Chondrocyte (in vitro differentiated cells): ENCODE results near the gene RC3H1. TPM values are rescaled to one million over a fixed set of nuclear protein-coding genes. Genes with fewer than 3 reads are reported as not detected.

Experiments
- DNase-seq: peaks from one replicate; pipeline ENCODE4 v3.0.0; 2021; ENCODE audit warnings: mixed read lengths, low spot score
- H3K27ac Mint-ChIP-seq: one replicate; pipeline ENCODE4 v1.8.0; 2021; ENCODE audit warnings: mild to moderate bottlenecking, moderate library complexity, mixed read lengths; ENCODE audit not compliant: unreplicated experiment
- H3K27me3 Mint-ChIP-seq: 2 replicates; pipeline ENCODE4 v1.8.0; 2021; ENCODE audit warnings: low read depth, mixed read lengths
- H3K36me3 Mint-ChIP-seq: 2 replicates; pipeline ENCODE4 v1.8.0; 2021; ENCODE audit warnings: low read depth, mixed read lengths
- H3K4me1 Mint-ChIP-seq: 2 replicates; pipeline ENCODE4 v1.8.0; 2021; ENCODE audit warnings: low read depth, mild to moderate bottlenecking, mixed read lengths
- H3K4me3 Mint-ChIP-seq: one replicate; pipeline ENCODE4 v1.8.0; 2021; ENCODE audit warnings: mild to moderate bottlenecking, moderate library complexity, mixed read lengths; ENCODE audit not compliant: unreplicated experiment
- H3K9me3 Mint-ChIP-seq: 2 replicates; pipeline ENCODE4 v1.8.0; 2021; ENCODE audit warnings: low read depth, mixed read lengths
- long read RNA-seq: library from polyadenylated mRNA; stranded (forward); transcript quantifications from one replicate; pipeline ENCODE4 v2.0.0, GENCODE V29; 2021
- total RNA-seq: library from RNA; stranded (reverse); gene quantifications from 3 replicates; pipeline ENCODE4 v1.2.1, GENCODE V29; 2021
- TF ChIP-seq, protein P1 (sequence below): fragments of 200-600 bp; sonication (generic); IDR thresholded peaks from 2 replicates; pipeline ENCODE4 v1.5.0; 2021; ENCODE audit warnings: antibody characterized with exemption, mild to moderate bottlenecking, moderate library complexity

RC3H1 gene, protein sequence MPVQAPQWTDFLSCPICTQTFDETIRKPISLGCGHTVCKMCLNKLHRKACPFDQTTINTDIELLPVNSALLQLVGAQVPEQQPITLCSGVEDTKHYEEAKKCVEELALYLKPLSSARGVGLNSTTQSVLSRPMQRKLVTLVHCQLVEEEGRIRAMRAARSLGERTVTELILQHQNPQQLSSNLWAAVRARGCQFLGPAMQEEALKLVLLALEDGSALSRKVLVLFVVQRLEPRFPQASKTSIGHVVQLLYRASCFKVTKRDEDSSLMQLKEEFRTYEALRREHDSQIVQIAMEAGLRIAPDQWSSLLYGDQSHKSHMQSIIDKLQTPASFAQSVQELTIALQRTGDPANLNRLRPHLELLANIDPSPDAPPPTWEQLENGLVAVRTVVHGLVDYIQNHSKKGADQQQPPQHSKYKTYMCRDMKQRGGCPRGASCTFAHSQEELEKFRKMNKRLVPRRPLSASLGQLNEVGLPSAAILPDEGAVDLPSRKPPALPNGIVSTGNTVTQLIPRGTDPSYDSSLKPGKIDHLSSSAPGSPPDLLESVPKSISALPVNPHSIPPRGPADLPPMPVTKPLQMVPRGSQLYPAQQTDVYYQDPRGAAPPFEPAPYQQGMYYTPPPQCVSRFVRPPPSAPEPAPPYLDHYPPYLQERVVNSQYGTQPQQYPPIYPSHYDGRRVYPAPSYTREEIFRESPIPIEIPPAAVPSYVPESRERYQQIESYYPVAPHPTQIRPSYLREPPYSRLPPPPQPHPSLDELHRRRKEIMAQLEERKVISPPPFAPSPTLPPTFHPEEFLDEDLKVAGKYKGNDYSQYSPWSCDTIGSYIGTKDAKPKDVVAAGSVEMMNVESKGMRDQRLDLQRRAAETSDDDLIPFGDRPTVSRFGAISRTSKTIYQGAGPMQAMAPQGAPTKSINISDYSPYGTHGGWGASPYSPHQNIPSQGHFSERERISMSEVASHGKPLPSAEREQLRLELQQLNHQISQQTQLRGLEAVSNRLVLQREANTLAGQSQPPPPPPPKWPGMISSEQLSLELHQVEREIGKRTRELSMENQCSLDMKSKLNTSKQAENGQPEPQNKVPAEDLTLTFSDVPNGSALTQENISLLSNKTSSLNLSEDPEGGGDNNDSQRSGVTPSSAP
- total RNA-seq = 24.7 to 26.8 TPM (median 25.7 TPM) in 3 replicates
- long read RNA-seq, partial matches to known transcripts = 0 of 4 reads
- long read RNA-seq, other reads (novel, unspliced or antisense) = 4 of 4 reads

DNA sequence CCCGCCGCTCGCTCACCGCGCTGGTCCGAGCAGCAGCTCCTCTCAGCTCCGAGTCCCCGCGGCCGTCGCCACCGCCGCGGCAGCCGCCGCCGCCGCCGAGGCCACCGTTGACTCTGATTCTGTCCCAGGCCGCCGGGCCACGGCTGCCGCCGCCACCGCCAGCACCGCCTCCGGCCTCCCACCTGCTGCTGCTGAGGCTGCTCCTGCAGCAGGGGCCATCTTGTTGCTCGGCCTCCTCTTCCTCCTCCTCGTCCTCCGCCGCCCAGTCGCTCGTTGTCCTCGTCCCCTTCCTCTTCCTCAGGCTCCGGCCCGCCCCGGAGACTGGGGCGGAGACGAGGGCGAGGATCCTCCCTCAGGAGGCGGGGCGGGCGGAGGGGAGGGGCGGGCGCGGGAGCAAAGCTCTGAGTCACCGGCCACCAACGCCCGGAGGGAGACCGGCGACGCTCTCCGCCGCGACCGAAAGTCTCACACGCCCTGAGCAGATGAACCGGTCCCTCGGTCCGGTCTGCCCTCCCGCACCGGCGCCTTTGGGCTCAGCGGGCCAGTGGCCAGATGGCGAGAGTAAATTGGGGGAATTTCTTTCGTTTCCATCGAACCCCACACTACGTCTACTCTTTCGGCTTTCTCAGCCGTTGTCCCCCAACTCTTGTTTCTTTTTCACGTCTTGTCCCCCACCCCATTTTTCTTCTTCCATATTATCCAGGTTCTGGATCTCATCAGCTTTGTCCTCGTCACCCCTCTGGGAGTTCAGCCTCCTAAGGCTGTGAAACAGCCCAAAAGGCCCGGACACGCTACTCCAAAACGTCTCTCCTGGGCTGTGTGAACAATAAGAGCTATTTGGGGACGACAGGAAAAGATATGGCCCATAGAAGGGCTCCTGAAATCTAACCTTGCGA, at the start of gene RC3H1:
Gene RC3H1, minus strand, starts transcription at position 278 of the 896 bp plus-strand sequence. CDS start 29,372 bp downstream, outside the sequence.
- H3K27me3 Mint-ChIP-seq = no peaks in the 10 kb centered on the region
- H3K4me3 Mint-ChIP-seq = peak within 1 kb of the TSS; percentile 93
- DNase-seq = no peak
- H3K9me3 Mint-ChIP-seq = no peaks in the 10 kb centered on the region
- peaks cover 43% of the 10 kb centered on the region for H3K4me1 Mint-ChIP-seq
- no peaks in the 10 kb centered on the region for H3K36me3 Mint-ChIP-seq
- TF ChIP-seq, protein P1, sequence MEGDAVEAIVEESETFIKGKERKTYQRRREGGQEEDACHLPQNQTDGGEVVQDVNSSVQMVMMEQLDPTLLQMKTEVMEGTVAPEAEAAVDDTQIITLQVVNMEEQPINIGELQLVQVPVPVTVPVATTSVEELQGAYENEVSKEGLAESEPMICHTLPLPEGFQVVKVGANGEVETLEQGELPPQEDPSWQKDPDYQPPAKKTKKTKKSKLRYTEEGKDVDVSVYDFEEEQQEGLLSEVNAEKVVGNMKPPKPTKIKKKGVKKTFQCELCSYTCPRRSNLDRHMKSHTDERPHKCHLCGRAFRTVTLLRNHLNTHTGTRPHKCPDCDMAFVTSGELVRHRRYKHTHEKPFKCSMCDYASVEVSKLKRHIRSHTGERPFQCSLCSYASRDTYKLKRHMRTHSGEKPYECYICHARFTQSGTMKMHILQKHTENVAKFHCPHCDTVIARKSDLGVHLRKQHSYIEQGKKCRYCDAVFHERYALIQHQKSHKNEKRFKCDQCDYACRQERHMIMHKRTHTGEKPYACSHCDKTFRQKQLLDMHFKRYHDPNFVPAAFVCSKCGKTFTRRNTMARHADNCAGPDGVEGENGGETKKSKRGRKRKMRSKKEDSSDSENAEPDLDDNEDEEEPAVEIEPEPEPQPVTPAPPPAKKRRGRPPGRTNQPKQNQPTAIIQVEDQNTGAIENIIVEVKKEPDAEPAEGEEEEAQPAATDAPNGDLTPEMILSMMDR = no peak
- H3K27ac Mint-ChIP-seq = peak within 1 kb of the TSS; percentile 99

DNA sequence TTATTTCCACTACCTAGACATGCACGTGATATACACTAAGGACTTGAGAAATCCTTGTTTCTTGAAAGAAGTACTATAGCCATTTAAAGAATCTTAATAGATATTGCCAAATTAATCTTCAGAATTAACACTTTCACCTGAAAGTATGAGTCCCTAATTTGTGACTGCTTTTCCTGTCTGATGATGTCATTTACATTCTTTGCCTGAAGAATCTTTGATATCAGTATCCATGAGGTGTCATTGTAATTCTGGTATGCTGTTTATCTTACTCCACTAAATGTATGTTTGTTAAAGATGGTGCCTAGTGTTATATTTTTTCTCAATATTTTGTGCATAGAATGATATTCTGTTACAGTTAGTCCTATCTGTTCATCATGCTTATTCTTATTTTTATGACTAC, 48.5 kb upstream of the RC3H1 start:
- H3K36me3 Mint-ChIP-seq = no peaks in the 10 kb centered on the region
- peaks cover 4% of the 10 kb centered on the region for H3K27me3 Mint-ChIP-seq
- DNase-seq = no peak
- TF ChIP-seq, protein P1 = no peak
- no peak overlapping the region for H3K27ac Mint-ChIP-seq
- no peaks in the 10 kb centered on the region for H3K9me3 Mint-ChIP-seq
- no peaks in the 10 kb centered on the region for H3K4me1 Mint-ChIP-seq
- no peak overlapping the region for H3K4me3 Mint-ChIP-seq

DNA sequence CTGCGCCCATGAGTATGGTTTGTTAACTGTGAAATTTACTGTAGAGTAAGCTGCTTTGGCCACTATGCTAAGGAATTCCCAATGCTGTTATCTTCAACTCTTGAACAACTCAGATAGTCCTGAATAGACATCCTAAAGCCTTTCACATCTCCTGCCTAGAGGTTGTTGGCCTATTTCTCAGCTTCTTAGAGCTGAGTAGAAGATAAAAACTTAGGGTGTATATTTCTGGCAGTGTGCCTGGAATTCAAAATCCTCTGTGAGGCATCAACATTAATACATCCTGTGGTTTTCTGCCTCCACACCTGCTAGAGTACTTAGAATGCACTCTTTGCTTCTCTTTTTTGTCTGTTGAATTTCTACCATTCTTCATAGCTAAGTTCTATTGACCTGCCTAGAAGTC, 45.8 kb upstream of the RC3H1 start:
- Mint-ChIP-seq H3K27me3 (peaks cover 7% of the 10 kb centered on the region), H3K27ac (no peak overlapping the region), H3K4me3 (no peak overlapping the region), H3K36me3 (no peaks in the 10 kb centered on the region), H3K9me3 (no peaks in the 10 kb centered on the region), H3K4me1 (no peaks in the 10 kb centered on the region)
- no peak for DNase-seq
- TF ChIP-seq, protein P1 = no peak

DNA sequence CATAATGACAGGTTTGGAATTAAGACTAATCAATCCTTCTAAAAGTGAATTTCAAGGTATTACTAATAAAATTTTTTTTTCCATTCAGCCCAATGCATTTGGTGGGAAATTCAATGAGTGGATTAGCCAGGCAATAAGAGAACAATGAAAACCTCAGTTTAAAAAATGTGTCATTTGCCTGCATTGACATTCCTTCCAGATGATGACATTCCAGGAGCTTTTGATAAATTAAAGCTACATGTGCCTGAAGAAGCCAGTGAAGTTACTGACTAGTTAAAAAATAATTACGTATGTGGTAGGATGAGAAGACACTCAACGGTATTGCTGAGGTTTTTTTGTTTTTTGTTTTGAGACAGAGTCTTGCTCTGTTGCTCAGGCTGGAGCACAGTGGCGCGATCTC, 37.9 kb upstream of the RC3H1 start:
- no peaks in the 10 kb centered on the region for H3K36me3 Mint-ChIP-seq
- no peak overlapping the region for H3K27ac Mint-ChIP-seq
- H3K27me3 Mint-ChIP-seq = peaks cover 3% of the 10 kb centered on the region
- H3K9me3 Mint-ChIP-seq = no peaks in the 10 kb centered on the region
- no peak for DNase-seq
- TF ChIP-seq, protein P1 = no peak
- H3K4me3 Mint-ChIP-seq = no peak overlapping the region
- no peaks in the 10 kb centered on the region for H3K4me1 Mint-ChIP-seq
